Tibial nerve (tissue), 3 donors: Measurements from ENCODE around the gene DIP2A.

Experiments used
- POLR2A ChIP-seq, 2 donors: fragments of 450-650 bp; IDR thresholded peaks; one replicate each; pipeline ENCODE4 v1.6.1; 2017; ENCODE audit warnings: antibody characterized with exemption in 2 of 2, mild to moderate bottlenecking in 2 of 2, moderate library complexity in 2 of 2
- TF ChIP-seq, protein P1 (sequence below), 5 experiments: fragments of 200-600 bp in 3 of 5; fragments of 450-650 bp in 2 of 5; sonication (generic) in 3 of 5; IDR thresholded peaks; one replicate each; pipeline ENCODE4 v1.5.1; 2016 to 2019; ENCODE audit warnings: antibody characterized with exemption in 5 of 5, mild to moderate bottlenecking in 3 of 5, moderate library complexity in 2 of 5

DNA sequence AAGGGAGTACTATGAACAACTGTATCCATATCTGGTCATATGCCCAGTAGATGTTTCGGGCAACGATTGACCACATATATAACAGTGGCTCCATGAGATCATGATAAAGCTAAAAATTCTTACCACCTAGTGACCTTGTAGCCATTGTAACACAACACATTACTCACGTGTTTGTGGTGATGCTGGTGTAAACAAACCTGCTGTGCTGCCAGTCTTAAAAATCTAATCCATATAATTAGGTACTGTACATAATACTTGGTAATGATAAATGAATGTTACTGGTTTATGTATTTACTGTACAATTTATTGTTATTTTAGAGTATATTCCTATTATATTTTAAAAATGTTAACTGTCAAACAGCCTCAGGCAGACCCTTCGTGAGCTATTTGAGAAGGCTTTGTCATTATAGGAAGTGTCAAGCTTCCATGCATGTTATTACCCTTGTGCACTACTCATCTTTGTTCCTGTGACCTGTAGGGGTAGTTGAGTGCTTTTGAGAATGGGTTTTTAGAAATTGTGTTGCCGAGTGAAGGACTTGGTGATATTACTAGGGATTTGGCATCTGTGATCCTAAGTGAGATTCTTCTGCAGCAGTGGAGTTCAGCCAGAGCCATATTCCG is 23.6 kb downstream of the DIP2A start:
- TF ChIP-seq, protein P1, sequence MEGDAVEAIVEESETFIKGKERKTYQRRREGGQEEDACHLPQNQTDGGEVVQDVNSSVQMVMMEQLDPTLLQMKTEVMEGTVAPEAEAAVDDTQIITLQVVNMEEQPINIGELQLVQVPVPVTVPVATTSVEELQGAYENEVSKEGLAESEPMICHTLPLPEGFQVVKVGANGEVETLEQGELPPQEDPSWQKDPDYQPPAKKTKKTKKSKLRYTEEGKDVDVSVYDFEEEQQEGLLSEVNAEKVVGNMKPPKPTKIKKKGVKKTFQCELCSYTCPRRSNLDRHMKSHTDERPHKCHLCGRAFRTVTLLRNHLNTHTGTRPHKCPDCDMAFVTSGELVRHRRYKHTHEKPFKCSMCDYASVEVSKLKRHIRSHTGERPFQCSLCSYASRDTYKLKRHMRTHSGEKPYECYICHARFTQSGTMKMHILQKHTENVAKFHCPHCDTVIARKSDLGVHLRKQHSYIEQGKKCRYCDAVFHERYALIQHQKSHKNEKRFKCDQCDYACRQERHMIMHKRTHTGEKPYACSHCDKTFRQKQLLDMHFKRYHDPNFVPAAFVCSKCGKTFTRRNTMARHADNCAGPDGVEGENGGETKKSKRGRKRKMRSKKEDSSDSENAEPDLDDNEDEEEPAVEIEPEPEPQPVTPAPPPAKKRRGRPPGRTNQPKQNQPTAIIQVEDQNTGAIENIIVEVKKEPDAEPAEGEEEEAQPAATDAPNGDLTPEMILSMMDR (IDR thresholded peaks at IDR 0.05): no peak
- no peak for TF ChIP-seq POLR2A (IDR thresholded peaks at IDR 0.05)
